SK-N-SH (cell line): ENCODE measurements around the gene TMEM114. TPM values are rescaled to one million over a fixed set of nuclear protein-coding genes. Genes with fewer than 3 reads are reported as not detected.

Experiments used
- CTCF ChIA-PET: fragments of 300-600, 350-600 bp; formaldehyde crosslinking; extraction: SDS; loops from one replicate; lab custom pipeline; 2021; lab: Yijun Ruan, JAX
- POLR2A ChIA-PET: fragments of 350-600 bp; sonication (Branson Sonifier 250); formaldehyde crosslinking; extraction: SDS; loops from one replicate; lab custom pipeline; 2020; ENCODE audit warnings: antibody characterized with exemption, inconsistent platforms; lab: Yijun Ruan, JAX
- DNase-seq: peaks from one replicate; pipeline ENCODE4 v3.0.0; 2012
- H2AFZ ChIP-seq: fragments of 200-600 bp; sonication (generic); 2 replicates; pipeline ENCODE4 v1.8.1; 2016; ENCODE audit warnings: antibody characterized with exemption, mild to moderate bottlenecking, low read depth
- H3F3A ChIP-seq: fragments of 200-600 bp; sonication (generic); replicated peaks from 2 replicates; pipeline ENCODE3; 2016; ENCODE audit warnings: antibody characterized with exemption, mild to moderate bottlenecking; ENCODE audit not compliant: insufficient read depth
- H3K27ac ChIP-seq, 2 experiments: fragments of 200-500 bp in 1 of 2; fragments of 200-600 bp in 1 of 2; sonication (Bioruptor generic) in 1 of 2; sonication (generic), shearing (Covaris generic) in 1 of 2; 2 replicates each; pipeline versions ENCODE4 v1.5.1 to v1.6.1; 2014 to 2016; ENCODE audit warnings: low read depth in 2 of 2, inconsistent platforms in 1 of 2, low read length in 1 of 2, mild to moderate bottlenecking in 1 of 2, mixed read lengths in 1 of 2
- H3K27me3 ChIP-seq: fragments of 200-600 bp; sonication (generic), shearing (Covaris generic); 2 replicates; pipeline ENCODE4 v1.6.1; 2016; ENCODE audit warnings: mixed run types; ENCODE audit not compliant: insufficient read depth
- H3K36me3 ChIP-seq, 2 experiments: fragments of 200-500 bp in 1 of 2; fragments of 200-600 bp in 1 of 2; sonication (Bioruptor generic) in 1 of 2; sonication (generic) in 1 of 2; replicated peaks in 1 of 2; 2 replicates each; pipeline versions ENCODE3 to v1.5.1; 2014 to 2016; ENCODE audit warnings: low read length in 1 of 2, mild to moderate bottlenecking in 1 of 2; ENCODE audit not compliant: insufficient read depth in 2 of 2, control insufficient read depth in 1 of 2
- H3K4me1 ChIP-seq, 2 experiments: fragments of 200-500 bp in 1 of 2; fragments of 200-600 bp in 1 of 2; sonication (Bioruptor generic) in 1 of 2; sonication (generic), shearing (Covaris generic) in 1 of 2; 2 replicates each; pipeline versions ENCODE4 v1.5.1 to v1.6.1; 2014 to 2016; ENCODE audit warnings: low read depth in 1 of 2, low read length in 1 of 2, mixed run types in 1 of 2; ENCODE audit not compliant: insufficient read depth in 2 of 2, control insufficient read depth in 1 of 2
- H3K4me2 ChIP-seq: fragments of 200-600 bp; sonication (generic), shearing (Covaris generic); 2 replicates; pipeline ENCODE4 v1.6.1; 2017; ENCODE audit warnings: mixed run types
- H3K4me3 ChIP-seq, 2 experiments: fragments of 200-500 bp in 1 of 2; fragments of 200-600 bp in 1 of 2; sonication (Bioruptor generic) in 1 of 2; sonication (generic), shearing (Covaris generic) in 1 of 2; 2 replicates each; pipeline versions ENCODE4 v1.5.1 to v1.8.1; 2014 to 2016; ENCODE audit warnings: low read depth in 2 of 2, inconsistent platforms in 1 of 2, low read length in 1 of 2, mild to moderate bottlenecking in 1 of 2, mixed read lengths in 1 of 2, moderate library complexity in 1 of 2
- H3K79me2 ChIP-seq: fragments of 200-600 bp; sonication (generic); 2 replicates; pipeline ENCODE4 v1.8.1; 2017; ENCODE audit warnings: mild to moderate bottlenecking; ENCODE audit not compliant: insufficient read depth
- H3K9ac ChIP-seq: fragments of 200-600 bp; sonication (generic); 2 replicates; pipeline ENCODE4 v1.6.1; 2017; ENCODE audit warnings: mixed run types
- H3K9me2 ChIP-seq: fragments of 200-600 bp; sonication (generic); 2 replicates; pipeline ENCODE4 v1.6.1; 2017; ENCODE audit warnings: mixed run types
- H3K9me3 ChIP-seq: fragments of 200-600 bp; sonication (generic); 2 replicates; pipeline ENCODE4 v1.6.1; 2017; ENCODE audit warnings: mixed run types, mild to moderate bottlenecking, moderate library complexity
- H4K20me1 ChIP-seq: fragments of 200-600 bp; sonication (generic); 2 replicates; pipeline ENCODE4 v1.6.1; 2017; ENCODE audit warnings: mild to moderate bottlenecking, mixed run types; ENCODE audit not compliant: insufficient read depth
- CHD2 ChIP-seq: fragments of 150-350 bp; IDR thresholded peaks from 2 replicates; pipeline ENCODE4 v1.6.1; 2018; ENCODE audit warnings: low read length; ENCODE audit not compliant: partially characterized antibody
- ELF1 ChIP-seq: IDR thresholded peaks from 2 replicates; pipeline ENCODE4 v1.4.0; 2012
- EP300 ChIP-seq, 2 experiments: IDR thresholded peaks; 2 replicates each; pipeline versions ENCODE4 v1.4.0 to v1.6.1; 2012; ENCODE audit warnings: borderline replicate concordance in 1 of 2, low read depth in 1 of 2, low read length in 1 of 2
- EZH2phosphoT487 ChIP-seq: fragments of 200-600 bp; sonication (generic); IDR thresholded peaks from 2 replicates; pipeline ENCODE4 v1.6.1; 2017; ENCODE audit warnings: low read depth, mixed run types, mild to moderate bottlenecking, antibody characterized with exemption, moderate library complexity, borderline replicate concordance
- FOSL2 ChIP-seq: IDR thresholded peaks from 2 replicates; pipeline ENCODE4 v1.4.0; 2012; ENCODE audit warnings: low read depth, mild to moderate bottlenecking, moderate library complexity, borderline replicate concordance
- FOXJ3 ChIP-seq: sonication (generic); formaldehyde crosslinking; IDR thresholded peaks from 2 replicates; pipeline ENCODE4 v1.5.1; 2020; ENCODE audit warnings: mild to moderate bottlenecking, missing genetic modification reagents
- FOXM1 ChIP-seq: IDR thresholded peaks from 2 replicates; pipeline ENCODE4 v1.4.0; 2012; ENCODE audit warnings: low read depth, mild to moderate bottlenecking
- GABPA ChIP-seq: IDR thresholded peaks from 2 replicates; pipeline ENCODE4 v1.4.0; 2012; ENCODE audit warnings: low read depth, mild to moderate bottlenecking
- JUND ChIP-seq: IDR thresholded peaks from 2 replicates; pipeline ENCODE4 v1.4.0; 2012
- RAD21 ChIP-seq: IDR thresholded peaks from 2 replicates; pipeline ENCODE4 v1.6.1; 2012; ENCODE audit warnings: mild to moderate bottlenecking, low read length
- RCOR1 ChIP-seq: fragments of 150-350 bp; IDR thresholded peaks from 2 replicates; pipeline ENCODE4 v1.6.1; 2017; ENCODE audit warnings: antibody characterized with exemption, low read length
- RXRA ChIP-seq: IDR thresholded peaks from 2 replicates; pipeline ENCODE4 v1.4.0; 2012; ENCODE audit warnings: low read depth, mild to moderate bottlenecking, borderline replicate concordance
- SMC3 ChIP-seq: IDR thresholded peaks from 2 replicates; pipeline ENCODE4 v1.6.1; 2012; ENCODE audit warnings: low read depth, low read length, improper control_type of control experiment
- TAF1 ChIP-seq: IDR thresholded peaks from 2 replicates; pipeline ENCODE4 v1.6.1; 2012; ENCODE audit warnings: low read depth, mild to moderate bottlenecking, low read length, moderate library complexity, borderline replicate concordance
- TEAD4 ChIP-seq: IDR thresholded peaks from 2 replicates; pipeline ENCODE4 v1.4.0; 2012; ENCODE audit warnings: mild to moderate bottlenecking, borderline replicate concordance; ENCODE audit not compliant: insufficient read depth
- WGBS: methylation state at CpG from one replicate; pipeline ENCODE4 v1.1.6; 2017; ENCODE audit warnings: low lambda C conversion rate; 5-methylcytosine and 5-hydroxymethylcytosine counted together
- polyA plus RNA-seq, 3 experiments: library from polyadenylated mRNA; depleted of rRNA; stranded (reverse); fragments of >200 nt; gene quantifications; 2 replicates each; pipeline ENCODE4 v1.2.3, GENCODE V29; 2012
- TF ChIP-seq, protein P1 (sequence below): fragments of 200-600 bp; sonication (generic); IDR thresholded peaks from 2 replicates; pipeline ENCODE4 v1.6.1; 2017; ENCODE audit warnings: antibody characterized with exemption, mild to moderate bottlenecking, moderate library complexity
- TF ChIP-seq, protein P2 (sequence below): IDR thresholded peaks from 2 replicates; pipeline ENCODE4 v1.4.0; 2012; ENCODE audit warnings: low read depth, borderline replicate concordance

Gene TMEM114
- polyA plus RNA-seq, 1 of the 3 experiments (the other 2 are of a cell fraction): not detected

- TF ChIP-seq EP300 (IDR thresholded peaks at IDR 0.05; ENCODE audit: borderline replicate concordance in 1 of 2, low read depth in 1 of 2, low read length in 1 of 2): no peak
These were observed 14.9 kb downstream of the TMEM114 start (continued) for GRCh38 chr16:8575399-8575798.

GRCh38 chr16:8572919-8573724 is 17.2 kb downstream of the TMEM114 start:
- Histone ChIP-seq H3K27ac (no peak overlapping the region), H3K9me2 (no peaks in the 10 kb centered on the region), H3K9me3 (no peaks in the 10 kb centered on the region)
- peak; percentile 50 for DNase-seq
- TF ChIP-seq TAF1 (no peak), RAD21 (peak; percentile 72), CHD2 (no peak), RCOR1 (no peak), FOXJ3 (CRISPR knock-in tag) (no peak), SMC3 (peak; percentile 39; the same call in 1 of the 2 replicates), JUND (no peak), RXRA (no peak), EZH2phosphoT487 (no peak), TEAD4 (no peak), ELF1 (no peak), FOSL2 (no peak), FOXM1 (no peak), GABPA (no peak)
- TF ChIP-seq, protein P1, sequence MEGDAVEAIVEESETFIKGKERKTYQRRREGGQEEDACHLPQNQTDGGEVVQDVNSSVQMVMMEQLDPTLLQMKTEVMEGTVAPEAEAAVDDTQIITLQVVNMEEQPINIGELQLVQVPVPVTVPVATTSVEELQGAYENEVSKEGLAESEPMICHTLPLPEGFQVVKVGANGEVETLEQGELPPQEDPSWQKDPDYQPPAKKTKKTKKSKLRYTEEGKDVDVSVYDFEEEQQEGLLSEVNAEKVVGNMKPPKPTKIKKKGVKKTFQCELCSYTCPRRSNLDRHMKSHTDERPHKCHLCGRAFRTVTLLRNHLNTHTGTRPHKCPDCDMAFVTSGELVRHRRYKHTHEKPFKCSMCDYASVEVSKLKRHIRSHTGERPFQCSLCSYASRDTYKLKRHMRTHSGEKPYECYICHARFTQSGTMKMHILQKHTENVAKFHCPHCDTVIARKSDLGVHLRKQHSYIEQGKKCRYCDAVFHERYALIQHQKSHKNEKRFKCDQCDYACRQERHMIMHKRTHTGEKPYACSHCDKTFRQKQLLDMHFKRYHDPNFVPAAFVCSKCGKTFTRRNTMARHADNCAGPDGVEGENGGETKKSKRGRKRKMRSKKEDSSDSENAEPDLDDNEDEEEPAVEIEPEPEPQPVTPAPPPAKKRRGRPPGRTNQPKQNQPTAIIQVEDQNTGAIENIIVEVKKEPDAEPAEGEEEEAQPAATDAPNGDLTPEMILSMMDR: peak; percentile 57
- TF ChIP-seq, protein P2, sequence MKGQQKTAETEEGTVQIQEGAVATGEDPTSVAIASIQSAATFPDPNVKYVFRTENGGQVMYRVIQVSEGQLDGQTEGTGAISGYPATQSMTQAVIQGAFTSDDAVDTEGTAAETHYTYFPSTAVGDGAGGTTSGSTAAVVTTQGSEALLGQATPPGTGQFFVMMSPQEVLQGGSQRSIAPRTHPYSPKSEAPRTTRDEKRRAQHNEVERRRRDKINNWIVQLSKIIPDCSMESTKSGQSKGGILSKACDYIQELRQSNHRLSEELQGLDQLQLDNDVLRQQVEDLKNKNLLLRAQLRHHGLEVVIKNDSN: peak; percentile 18; the same call in 1 of the 2 replicates
- TF ChIP-seq, all 33 proteins: peak for 4
- Histone ChIP-seq H3K27me3 (peaks cover 6% of the 10 kb centered on the region; the same call in 1 of the 2 replicates), H4K20me1 (no peaks in the 10 kb centered on the region), H3K9ac (no peak overlapping the region), H2AFZ (no peak overlapping the region), H3K4me3 (no peak overlapping the region; a peak in 1 of 4 replicates), H3K4me2 (no peak overlapping the region), H3K36me3 (no peaks in the 10 kb centered on the region), H3F3A (no peaks in the 10 kb centered on the region), H3K79me2 (no peaks in the 10 kb centered on the region), H3K4me1 (peaks cover 0 to 15% of the 10 kb centered on the region in 2 experiments; a peak in 2 of 4 replicates)
- POLR2A ChIA-PET: no interaction called here
- WGBS: 38% methylated on average over 7 of the region's 7 CpGs
- CTCF ChIA-PET: interaction anchor here (0.6 to 2.8 kb wide), 22 partner anchors 10 to 473 kb away, joined by 3 to 12 read pairs (median 3); partner anchors contain the start of genes PMM2 and TMEM186
